Adipocyte (in vitro differentiated cells): ENCODE measurements around the gene FUNDC1.
"Not testable (repeated sequence)": the region's sequence is repeated elsewhere in the genome, so short reads cannot be mapped to it uniquely, and the experiment has no call there.

Experiments used
- DNase-seq: peaks from one replicate; pipeline ENCODE4 v3.0.0-alpha.2; 2015; ENCODE audit warnings: low read depth
- H3K27me3 ChIP-seq: replicated peaks from 2 replicates; pipeline ENCODE4 v1.7.0; 2013; ENCODE audit warnings: mild to moderate bottlenecking, low read length, moderate library complexity; ENCODE audit not compliant: control insufficient read depth, insufficient read depth
- H3K36me3 ChIP-seq: 2 replicates; pipeline ENCODE4 v1.7.0; 2013; ENCODE audit warnings: low read length, mild to moderate bottlenecking, moderate library complexity; ENCODE audit not compliant: control insufficient read depth, insufficient read depth, severe bottlenecking
- H3K4me1 ChIP-seq: 2 replicates; pipeline ENCODE4 v1.7.0; 2013; ENCODE audit warnings: mild to moderate bottlenecking, low read length, moderate library complexity; ENCODE audit not compliant: control insufficient read depth, insufficient read depth
- H3K4me3 ChIP-seq: 2 replicates; pipeline ENCODE4 v1.7.0; 2013; ENCODE audit warnings: mild to moderate bottlenecking, low read length, moderate library complexity
- H3K9ac ChIP-seq: 2 replicates; pipeline ENCODE4 v1.7.0; 2013; ENCODE audit warnings: mild to moderate bottlenecking, low read length, moderate library complexity
- H3K9me3 ChIP-seq: 2 replicates; pipeline ENCODE4 v1.7.0; 2013; ENCODE audit warnings: mild to moderate bottlenecking, low read length, moderate library complexity; ENCODE audit not compliant: control insufficient read depth

The FUNDC1 gene

GRCh38 chrX:44542567-44543325 lies at the start of gene FUNDC1:
TSS of gene FUNDC1 (minus strand) at chrX:44542859. CDS start at chrX:44542832, 27 bp downstream.
- peaks cover 8% of the 10 kb centered on the region for H3K4me1 ChIP-seq
- H3K4me3 ChIP-seq, result peak within 1 kb of the TSS; percentile 92
- DNase-seq, result peak; percentile 95
- peak within 1 kb of the TSS; percentile 91 for H3K9ac ChIP-seq
- H3K27me3 ChIP-seq, result no peaks in the 10 kb centered on the region
- H3K36me3 ChIP-seq, result peaks cover 3% of the 10 kb centered on the region
- H3K9me3 ChIP-seq, result no peaks in the 10 kb centered on the region

- peaks cover 5% of the 10 kb centered on the region for H3K27me3 ChIP-seq
- DNase-seq, result no peak
- no peak overlapping the region for H3K4me3 ChIP-seq
- H3K36me3 ChIP-seq, result no peaks in the 10 kb centered on the region
- no peaks in the 10 kb centered on the region for H3K9me3 ChIP-seq
- no peaks in the 10 kb centered on the region for H3K4me1 ChIP-seq
- H3K9ac ChIP-seq, result no peak overlapping the region
These were observed 43.2 kb upstream of the FUNDC1 start for GRCh38 chrX:44585866-44586265.

- peak; percentile 69 for DNase-seq
- no peaks in the 10 kb centered on the region for H3K9me3 ChIP-seq
- no peaks in the 10 kb centered on the region for H3K4me1 ChIP-seq
- no peaks in the 10 kb centered on the region for H3K36me3 ChIP-seq
- H3K27me3 ChIP-seq, result no peaks in the 10 kb centered on the region
- no peak overlapping the region for H3K4me3 ChIP-seq
- H3K9ac ChIP-seq, result no peak overlapping the region
These were observed 37.8 kb upstream of the FUNDC1 start for GRCh38 chrX:44580466-44580865.

GRCh38 chrX:44572340-44572938 lies 29.8 kb upstream of the FUNDC1 start:
- H3K36me3 ChIP-seq, result no peaks in the 10 kb centered on the region
- H3K27me3 ChIP-seq, result no peaks in the 10 kb centered on the region
- H3K9me3 ChIP-seq, result peaks cover 20% of the 10 kb centered on the region
- H3K9ac ChIP-seq, result no peak overlapping the region
- H3K4me1 ChIP-seq, result peaks cover 10% of the 10 kb centered on the region
- no peak overlapping the region for H3K4me3 ChIP-seq
- DNase-seq, result no peak

DNA sequence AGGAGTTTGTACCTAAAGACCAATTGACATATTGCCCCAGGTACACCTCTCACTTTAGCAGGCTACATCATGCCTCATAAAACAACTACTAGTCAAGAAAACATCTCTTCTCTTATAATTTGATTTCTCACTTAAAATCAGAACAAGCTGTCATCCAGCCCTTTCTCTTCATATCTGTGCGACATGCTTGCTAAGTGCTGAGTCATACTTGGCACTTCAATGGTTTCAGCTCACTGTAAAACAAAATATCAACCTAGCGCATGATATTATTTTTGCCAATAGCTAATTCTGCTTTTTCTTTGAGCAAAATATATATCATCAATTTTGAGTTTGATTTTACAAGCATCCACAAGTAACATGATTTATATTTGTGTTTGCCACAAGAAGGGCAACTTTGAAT lies 27.9 kb upstream of the FUNDC1 start:
- Histone ChIP-seq H3K4me3 (no peak overlapping the region), H3K36me3 (no peaks in the 10 kb centered on the region), H3K9ac (no peak overlapping the region), H3K9me3 (peaks cover 20% of the 10 kb centered on the region), H3K4me1 (peaks cover 10% of the 10 kb centered on the region), H3K27me3 (no peaks in the 10 kb centered on the region)
- peak; percentile 32 for DNase-seq

DNA sequence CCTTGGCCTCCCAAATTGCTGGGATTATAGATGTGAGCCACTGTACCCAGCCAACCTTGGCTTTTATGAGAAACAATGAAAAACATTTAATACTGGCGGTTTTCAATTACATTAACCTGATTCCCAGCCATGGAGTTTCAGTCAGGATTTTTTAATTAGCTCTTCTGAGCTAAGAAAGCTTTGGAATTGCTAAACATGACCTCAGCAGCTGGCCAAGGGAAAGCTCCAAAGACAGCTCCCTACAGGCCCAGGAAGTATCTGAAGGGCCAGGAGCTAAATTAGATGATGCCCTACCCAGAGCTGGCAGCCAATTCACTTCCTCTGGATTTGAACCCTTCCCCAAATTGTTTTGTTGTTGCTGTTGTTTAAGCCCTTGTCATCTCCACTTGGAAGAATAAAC lies 26.5 kb upstream of the FUNDC1 start:
- H3K36me3 ChIP-seq, result no peaks in the 10 kb centered on the region
- H3K9me3 ChIP-seq, result peaks cover 20% of the 10 kb centered on the region
- H3K4me3 ChIP-seq, result no peak overlapping the region
- H3K9ac ChIP-seq, result no peak overlapping the region
- peak; percentile 52 for DNase-seq
- H3K4me1 ChIP-seq, result peaks cover 10% of the 10 kb centered on the region
- no peaks in the 10 kb centered on the region for H3K27me3 ChIP-seq

DNA sequence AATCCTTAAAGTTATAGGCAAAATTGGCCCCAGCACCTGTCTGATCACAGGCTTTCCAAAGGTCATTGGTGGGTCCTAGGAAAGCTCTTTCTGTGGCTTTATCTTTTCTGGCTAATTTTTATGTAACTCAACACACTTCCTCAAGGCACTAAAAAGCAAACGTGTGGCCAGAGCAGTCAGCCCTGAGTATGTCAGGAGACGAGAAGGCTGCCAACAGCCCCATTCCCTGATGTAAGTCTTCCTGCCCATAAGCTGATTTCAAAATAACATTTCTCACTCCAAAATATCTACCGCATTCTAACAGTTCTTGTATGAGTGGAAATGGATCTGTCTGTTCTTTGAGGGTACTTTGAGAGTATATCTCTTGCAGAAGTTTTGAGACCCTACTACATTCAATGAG lies 25.5 kb upstream of the FUNDC1 start:
- peaks cover 10% of the 10 kb centered on the region for H3K4me1 ChIP-seq
- no peaks in the 10 kb centered on the region for H3K27me3 ChIP-seq
- DNase-seq, result no peak
- H3K4me3 ChIP-seq, result no peak overlapping the region
- H3K9me3 ChIP-seq, result peaks cover 20% of the 10 kb centered on the region
- no peak overlapping the region for H3K9ac ChIP-seq
- H3K36me3 ChIP-seq, result no peaks in the 10 kb centered on the region

- H3K27me3 ChIP-seq, H3K36me3 ChIP-seq, H3K9me3 ChIP-seq, H3K4me1 ChIP-seq, H3K4me3 ChIP-seq, H3K9ac ChIP-seq: not testable (repeated sequence)
- DNase-seq, result peak; percentile 57
These were observed 19.2 kb upstream of the FUNDC1 start for GRCh38 chrX:44561896-44562295.

DNA sequence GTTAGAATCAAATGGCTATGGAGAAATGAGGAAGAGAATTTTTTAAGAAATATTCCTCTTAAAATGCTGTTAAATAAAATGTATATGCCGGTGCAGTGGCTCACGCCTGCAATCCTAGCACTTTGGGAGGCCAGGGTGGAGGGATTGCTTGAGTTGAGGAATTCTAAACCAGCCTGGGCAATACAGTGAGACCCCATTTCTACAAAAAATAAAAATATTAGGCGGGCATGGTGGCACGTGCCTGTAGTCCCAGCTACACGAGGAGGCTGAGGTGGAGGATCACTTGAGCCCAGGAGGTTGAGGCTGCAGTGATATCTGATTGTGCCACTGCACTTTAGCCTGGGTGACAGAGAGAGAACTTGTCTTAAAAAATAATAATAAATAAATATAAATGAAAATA lies 7.9 kb upstream of the FUNDC1 start:
- DNase-seq, result no peak
- Histone ChIP-seq H3K36me3 (no peaks in the 10 kb centered on the region), H3K4me1 (no peaks in the 10 kb centered on the region), H3K27me3 (peaks cover 5% of the 10 kb centered on the region), H3K4me3 (no peak overlapping the region), H3K9ac (no peak overlapping the region), H3K9me3 (no peaks in the 10 kb centered on the region)

- not testable (repeated sequence) for DNase-seq, H3K36me3 ChIP-seq, H3K4me3 ChIP-seq, H3K4me1 ChIP-seq, H3K9me3 ChIP-seq, H3K27me3 ChIP-seq, H3K9ac ChIP-seq
These were observed 2.8 kb upstream of the FUNDC1 start for GRCh38 chrX:44545454-44545853.

DNA sequence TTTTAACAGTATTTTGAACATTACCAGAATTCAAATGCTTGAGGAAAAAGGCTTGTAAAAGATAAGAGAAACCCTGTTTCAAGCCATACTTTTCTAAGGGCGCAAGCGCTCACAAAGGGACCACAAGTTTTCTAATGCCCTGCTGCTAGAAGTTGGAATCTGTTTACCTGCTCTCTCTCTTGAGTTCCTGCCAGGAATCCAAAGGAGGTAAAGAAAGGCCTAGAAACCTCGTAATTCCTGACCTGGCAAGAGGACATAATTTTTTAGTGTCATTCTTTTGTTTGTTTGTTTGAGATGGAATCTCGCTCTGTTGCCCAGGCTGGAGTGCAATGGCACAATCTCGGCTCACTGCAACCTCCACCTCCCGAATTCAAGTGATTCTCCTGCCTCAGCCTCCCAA lies 1.4 kb upstream of the FUNDC1 start:
- H3K27me3 ChIP-seq, result no peaks in the 10 kb centered on the region
- peaks cover 8% of the 10 kb centered on the region for H3K4me1 ChIP-seq
- H3K36me3 ChIP-seq, result no peaks in the 10 kb centered on the region
- no peak for DNase-seq
- H3K9me3 ChIP-seq, result no peaks in the 10 kb centered on the region
- H3K4me3 ChIP-seq, result no peak overlapping the region
- no peak overlapping the region for H3K9ac ChIP-seq
